Neuron (in vitro differentiated cells): ENCODE results near the gene COX4I2.
"Not testable (repeated sequence)": the region's sequence is repeated elsewhere in the genome, so short reads cannot be mapped to it uniquely, and the experiment has no call there.

ENCODE experiments used
- H2AFZ ChIP-seq: one replicate; pipeline ENCODE4 v1.6.1; 2013; ENCODE audit warnings: low read depth, mild to moderate bottlenecking, inconsistent platforms, low read length, moderate library complexity
- H3K27me3 ChIP-seq: one replicate; pipeline ENCODE4 v1.6.1; 2013; ENCODE audit warnings: low read length; ENCODE audit not compliant: insufficient read depth
- H3K36me3 ChIP-seq: one replicate; pipeline ENCODE4 v1.6.1; 2013; ENCODE audit warnings: low read length; ENCODE audit not compliant: insufficient read depth
- H3K4me1 ChIP-seq: one replicate; pipeline ENCODE4 v1.6.1; 2013; ENCODE audit warnings: low read length; ENCODE audit not compliant: insufficient read depth
- H3K4me3 ChIP-seq: 2 replicates; pipeline ENCODE4 v1.5.1; 2013; ENCODE audit warnings: mild to moderate bottlenecking, low read length, moderate library complexity
- H3K9me3 ChIP-seq: one replicate; pipeline ENCODE4 v1.6.1; 2013; ENCODE audit warnings: low read length

The COX4I2 gene

GRCh38 chr20:31637660-31638059 is at the start of gene COX4I2:
Gene COX4I2 (plus strand): TSS chr20:31637912. CDS start chr20:31639018, 1,106 bp downstream.
- no peaks in the 10 kb centered on the region for H3K36me3 ChIP-seq
- H2AFZ ChIP-seq, result no peak within 1 kb of the TSS
- H3K9me3 ChIP-seq, result no peaks in the 10 kb centered on the region
- no peak within 1 kb of the TSS for H3K4me3 ChIP-seq
- H3K27me3 ChIP-seq, result no peaks in the 10 kb centered on the region
- no peaks in the 10 kb centered on the region for H3K4me1 ChIP-seq

GRCh38 chr20:31590717-31591225 is 46.9 kb upstream of the COX4I2 start:
- Histone ChIP-seq H3K27me3 (no peaks in the 10 kb centered on the region), H3K9me3 (no peaks in the 10 kb centered on the region), H3K4me3 (no peak overlapping the region), H3K4me1 (peaks cover 20% of the 10 kb centered on the region), H3K36me3 (no peaks in the 10 kb centered on the region), H2AFZ (no peak overlapping the region)

GRCh38 chr20:31593221-31594001 is 44.3 kb upstream of the COX4I2 start:
- H3K4me3 ChIP-seq, result no peak overlapping the region
- no peaks in the 10 kb centered on the region for H3K27me3 ChIP-seq
- H3K36me3 ChIP-seq, result no peaks in the 10 kb centered on the region
- H3K9me3 ChIP-seq, result no peaks in the 10 kb centered on the region
- H3K4me1 ChIP-seq, result peaks cover 20% of the 10 kb centered on the region
- no peak overlapping the region for H2AFZ ChIP-seq

- no peaks in the 10 kb centered on the region for H3K27me3 ChIP-seq
Measured at GRCh38 chr20:31594002-31594557, 43.6 kb upstream of the COX4I2 start.

GRCh38 chr20:31594558-31595379 is 42.9 kb upstream of the COX4I2 start:
- Histone ChIP-seq H2AFZ (no peak overlapping the region), H3K9me3 (no peaks in the 10 kb centered on the region), H3K4me1 (peaks cover 20% of the 10 kb centered on the region), H3K27me3 (no peaks in the 10 kb centered on the region), H3K4me3 (no peak overlapping the region), H3K36me3 (no peaks in the 10 kb centered on the region)

More at GRCh38 chr20:31594002-31594557, 43.6 kb upstream of the COX4I2 start:
- peaks cover 20% of the 10 kb centered on the region for H3K4me1 ChIP-seq
- H3K4me3 ChIP-seq, result no peak overlapping the region
- no peaks in the 10 kb centered on the region for H3K36me3 ChIP-seq
- no peak overlapping the region for H2AFZ ChIP-seq
- H3K9me3 ChIP-seq, result no peaks in the 10 kb centered on the region

- Histone ChIP-seq H3K36me3 (no peaks in the 10 kb centered on the region), H3K4me1 (peaks cover 20% of the 10 kb centered on the region), H3K9me3 (no peaks in the 10 kb centered on the region), H2AFZ (no peak overlapping the region), H3K27me3 (no peaks in the 10 kb centered on the region), H3K4me3 (no peak overlapping the region)
Measured at GRCh38 chr20:31595380-31595653, 42.4 kb upstream of the COX4I2 start.

GRCh38 chr20:31595654-31596411 is 41.9 kb upstream of the COX4I2 start:
- H3K9me3 ChIP-seq, result no peaks in the 10 kb centered on the region
- no peaks in the 10 kb centered on the region for H3K27me3 ChIP-seq
- no peak overlapping the region for H3K4me3 ChIP-seq
- peaks cover 19% of the 10 kb centered on the region for H3K4me1 ChIP-seq
- no peaks in the 10 kb centered on the region for H3K36me3 ChIP-seq
- H2AFZ ChIP-seq, result no peak overlapping the region

GRCh38 chr20:31596412-31596715 is 41.3 kb upstream of the COX4I2 start:
- H3K4me1 ChIP-seq, result peaks cover 13% of the 10 kb centered on the region
- not testable (repeated sequence) for H3K27me3 ChIP-seq, H3K36me3 ChIP-seq, H3K9me3 ChIP-seq, H3K4me3 ChIP-seq, H2AFZ ChIP-seq

GRCh38 chr20:31596831-31597480 is 40.8 kb upstream of the COX4I2 start:
- Histone ChIP-seq H3K27me3 (no peaks in the 10 kb centered on the region), H3K36me3 (no peaks in the 10 kb centered on the region), H2AFZ (no peak overlapping the region), H3K4me1 (peaks cover 11% of the 10 kb centered on the region), H3K9me3 (no peaks in the 10 kb centered on the region), H3K4me3 (no peak overlapping the region)

GRCh38 chr20:31597481-31597855 is 40.2 kb upstream of the COX4I2 start:
- H3K36me3 ChIP-seq, result no peaks in the 10 kb centered on the region
- H3K4me1 ChIP-seq, result peaks cover 11% of the 10 kb centered on the region
- H3K9me3 ChIP-seq, result no peaks in the 10 kb centered on the region
- H3K4me3 ChIP-seq, result no peak overlapping the region
- H3K27me3 ChIP-seq, result no peaks in the 10 kb centered on the region
- H2AFZ ChIP-seq, result no peak overlapping the region

GRCh38 chr20:31602431-31602778 is 35.3 kb upstream of the COX4I2 start:
- no peak overlapping the region for H2AFZ ChIP-seq
- H3K4me1 ChIP-seq, result peaks cover 24% of the 10 kb centered on the region
- H3K36me3 ChIP-seq, result no peaks in the 10 kb centered on the region
- H3K9me3 ChIP-seq, result no peaks in the 10 kb centered on the region
- H3K27me3 ChIP-seq, result peaks cover 19% of the 10 kb centered on the region
- no peak overlapping the region for H3K4me3 ChIP-seq

- H3K36me3 ChIP-seq, result no peaks in the 10 kb centered on the region
- H2AFZ ChIP-seq, result no peak overlapping the region
- peaks cover 24% of the 10 kb centered on the region for H3K27me3 ChIP-seq
- H3K4me3 ChIP-seq, result no peak overlapping the region
- H3K9me3 ChIP-seq, result no peaks in the 10 kb centered on the region
- H3K4me1 ChIP-seq, result peaks cover 26% of the 10 kb centered on the region
Measured at GRCh38 chr20:31602779-31603441, 34.8 kb upstream of the COX4I2 start.
